ENCODE measurements around the gene RIMBP2.

DNA sequence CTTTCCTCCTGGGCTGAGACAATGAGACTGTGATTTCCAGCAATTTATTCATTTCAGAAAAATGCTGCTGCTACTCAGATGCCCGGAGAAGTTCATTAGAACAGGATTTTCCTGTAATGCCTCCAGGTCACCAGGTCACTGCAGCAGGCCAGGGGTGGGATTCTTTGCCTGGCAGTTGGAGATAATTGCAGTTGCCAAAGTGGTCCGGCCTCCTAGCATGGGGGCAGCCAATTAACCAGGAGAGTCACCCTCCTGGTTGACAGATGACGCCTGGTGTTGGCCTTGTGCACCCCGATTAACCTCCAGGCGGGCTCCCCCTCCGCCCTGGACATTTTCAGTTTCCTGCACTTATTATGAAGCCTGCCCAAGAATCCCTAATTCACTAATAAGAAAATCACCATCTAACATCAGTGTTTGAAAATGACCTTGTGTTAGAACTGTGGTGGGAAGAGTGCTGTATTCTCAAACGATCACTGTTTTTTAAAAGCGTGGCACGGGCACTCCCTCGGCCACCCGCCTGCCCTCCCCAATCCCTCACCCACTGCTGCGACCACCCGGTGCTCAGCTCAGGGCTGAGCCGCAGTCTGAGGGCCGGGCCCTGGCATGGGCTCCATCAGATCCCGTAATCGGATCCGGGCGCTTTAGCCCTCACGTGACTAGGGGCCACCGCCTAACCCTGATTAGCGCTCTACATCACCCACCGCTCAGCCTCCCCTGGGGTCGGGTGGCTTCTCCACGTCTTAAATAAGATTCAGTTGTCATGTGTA is 12.9 kb downstream of the RIMBP2 start:
- no peak for TF ChIP-seq CTCF (IDR thresholded peaks at IDR 0.05; ENCODE audit: insufficient read depth, low read length)
- TF ChIP-seq, protein P1, sequence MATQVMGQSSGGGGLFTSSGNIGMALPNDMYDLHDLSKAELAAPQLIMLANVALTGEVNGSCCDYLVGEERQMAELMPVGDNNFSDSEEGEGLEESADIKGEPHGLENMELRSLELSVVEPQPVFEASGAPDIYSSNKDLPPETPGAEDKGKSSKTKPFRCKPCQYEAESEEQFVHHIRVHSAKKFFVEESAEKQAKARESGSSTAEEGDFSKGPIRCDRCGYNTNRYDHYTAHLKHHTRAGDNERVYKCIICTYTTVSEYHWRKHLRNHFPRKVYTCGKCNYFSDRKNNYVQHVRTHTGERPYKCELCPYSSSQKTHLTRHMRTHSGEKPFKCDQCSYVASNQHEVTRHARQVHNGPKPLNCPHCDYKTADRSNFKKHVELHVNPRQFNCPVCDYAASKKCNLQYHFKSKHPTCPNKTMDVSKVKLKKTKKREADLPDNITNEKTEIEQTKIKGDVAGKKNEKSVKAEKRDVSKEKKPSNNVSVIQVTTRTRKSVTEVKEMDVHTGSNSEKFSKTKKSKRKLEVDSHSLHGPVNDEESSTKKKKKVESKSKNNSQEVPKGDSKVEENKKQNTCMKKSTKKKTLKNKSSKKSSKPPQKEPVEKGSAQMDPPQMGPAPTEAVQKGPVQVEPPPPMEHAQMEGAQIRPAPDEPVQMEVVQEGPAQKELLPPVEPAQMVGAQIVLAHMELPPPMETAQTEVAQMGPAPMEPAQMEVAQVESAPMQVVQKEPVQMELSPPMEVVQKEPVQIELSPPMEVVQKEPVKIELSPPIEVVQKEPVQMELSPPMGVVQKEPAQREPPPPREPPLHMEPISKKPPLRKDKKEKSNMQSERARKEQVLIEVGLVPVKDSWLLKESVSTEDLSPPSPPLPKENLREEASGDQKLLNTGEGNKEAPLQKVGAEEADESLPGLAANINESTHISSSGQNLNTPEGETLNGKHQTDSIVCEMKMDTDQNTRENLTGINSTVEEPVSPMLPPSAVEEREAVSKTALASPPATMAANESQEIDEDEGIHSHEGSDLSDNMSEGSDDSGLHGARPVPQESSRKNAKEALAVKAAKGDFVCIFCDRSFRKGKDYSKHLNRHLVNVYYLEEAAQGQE (IDR thresholded peaks at IDR 0.05; ENCODE audit: insufficient replicate concordance, low read depth), result no peak

Measured in HL-60 (cell line).